Ectodermal cell (in vitro differentiated cells): ENCODE measurements around the gene ZNRF3.

Source experiments
- H3K27ac ChIP-seq: 2 replicates; pipeline ENCODE4 v1.7.0; 2013; ENCODE audit warnings: mild to moderate bottlenecking, low read depth, low read length; ENCODE audit not compliant: insufficient read depth, poor library complexity, severe bottlenecking
- H3K27me3 ChIP-seq: 2 replicates; pipeline ENCODE4 v1.7.0; 2013; ENCODE audit warnings: mild to moderate bottlenecking, low read length; ENCODE audit not compliant: insufficient read depth, control insufficient read depth, poor library complexity, severe bottlenecking
- H3K36me3 ChIP-seq: one replicate; pipeline ENCODE4 v1.7.0; 2013; ENCODE audit warnings: low read length; ENCODE audit not compliant: control insufficient read depth, insufficient read depth
- H3K4me1 ChIP-seq: one replicate; pipeline ENCODE4 v1.7.0; 2013; ENCODE audit warnings: low read length; ENCODE audit not compliant: control insufficient read depth, insufficient read depth
- H3K4me3 ChIP-seq: 2 replicates; pipeline ENCODE4 v1.7.0; 2013; ENCODE audit warnings: low read depth, low read length, control low read depth; ENCODE audit not compliant: insufficient read depth
- H3K9me3 ChIP-seq: 2 replicates; pipeline ENCODE4 v1.7.0; 2013; ENCODE audit warnings: mild to moderate bottlenecking, low read length, moderate library complexity; ENCODE audit not compliant: control insufficient read depth
- WGBS, 2 experiments: methylation state at CpG; one replicate each; pipeline ENCODE4 v1.1.7; 2013; ENCODE audit warnings: missing lambda C conversion rate in 2 of 2; 5-methylcytosine and 5-hydroxymethylcytosine counted together

ZNRF3 gene

GRCh38 chr22:28894334-28894733, 11.0 kb downstream of the ZNRF3 start:
- Histone ChIP-seq H3K27ac (no peak overlapping the region), H3K9me3 (no peaks in the 10 kb centered on the region)

GRCh38 chr22:28894807-28895206, 11.4 kb downstream of the ZNRF3 start:
- Histone ChIP-seq H3K36me3 (no peaks in the 10 kb centered on the region), H3K9me3 (no peaks in the 10 kb centered on the region), H3K27ac (no peak overlapping the region), H3K4me3 (no peak overlapping the region), H3K27me3 (no peaks in the 10 kb centered on the region), H3K4me1 (peaks cover 25% of the 10 kb centered on the region)
- 72 to 78% methylated on average over 3 of the region's 3 CpGs for WGBS, 2 experiments

More at GRCh38 chr22:28894334-28894733, 11.0 kb downstream of the ZNRF3 start:
- Histone ChIP-seq H3K4me3 (no peak overlapping the region), H3K36me3 (no peaks in the 10 kb centered on the region), H3K4me1 (peaks cover 29% of the 10 kb centered on the region), H3K27me3 (no peaks in the 10 kb centered on the region)
- 64 to 67% methylated on average over 8 of the region's 8 CpGs for WGBS, 2 experiments

- Histone ChIP-seq H3K27ac (no peak overlapping the region), H3K4me1 (peaks cover 25% of the 10 kb centered on the region), H3K36me3 (no peaks in the 10 kb centered on the region), H3K4me3 (no peak overlapping the region), H3K9me3 (no peaks in the 10 kb centered on the region), H3K27me3 (no peaks in the 10 kb centered on the region)
- WGBS, 2 experiments, result 91 to 93% methylated on average over 2 of the region's 2 CpGs
Measured at GRCh38 chr22:28896611-28897010, 13.2 kb downstream of the ZNRF3 start.

- Histone ChIP-seq H3K9me3 (no peaks in the 10 kb centered on the region), H3K27ac (peak overlapping the region; percentile 10), H3K27me3 (no peaks in the 10 kb centered on the region), H3K4me1 (peaks cover 32% of the 10 kb centered on the region), H3K36me3 (no peaks in the 10 kb centered on the region), H3K4me3 (no peak overlapping the region)
- WGBS, 2 experiments, result 91% methylated on average over 4 of the region's 4 CpGs
Measured at GRCh38 chr22:28898233-28898629, 14.9 kb downstream of the ZNRF3 start.

GRCh38 chr22:28899199-28899853, 16.0 kb downstream of the ZNRF3 start:
- Histone ChIP-seq H3K36me3 (no peaks in the 10 kb centered on the region), H3K9me3 (no peaks in the 10 kb centered on the region), H3K4me3 (no peak overlapping the region), H3K4me1 (peaks cover 42% of the 10 kb centered on the region), H3K27ac (no peak overlapping the region), H3K27me3 (no peaks in the 10 kb centered on the region)
- 95% methylated on average over 9 of the region's 9 CpGs for WGBS, 2 experiments

GRCh38 chr22:28900379-28900925, 17.1 kb downstream of the ZNRF3 start:
- Histone ChIP-seq H3K9me3 (no peaks in the 10 kb centered on the region), H3K36me3 (no peaks in the 10 kb centered on the region), H3K4me1 (peaks cover 45% of the 10 kb centered on the region), H3K27ac (no peak overlapping the region), H3K4me3 (no peak overlapping the region), H3K27me3 (no peaks in the 10 kb centered on the region)
- WGBS, 2 experiments, result 94 to 96% methylated on average over 4 of the region's 4 CpGs

- H3K27ac ChIP-seq, result no peak overlapping the region
- no peaks in the 10 kb centered on the region for H3K27me3 ChIP-seq
- no peak overlapping the region for H3K4me3 ChIP-seq
- H3K36me3 ChIP-seq, result no peaks in the 10 kb centered on the region
- H3K9me3 ChIP-seq, result no peaks in the 10 kb centered on the region
- H3K4me1 ChIP-seq, result peaks cover 50% of the 10 kb centered on the region
- 95% methylated on average over 3 of the region's 3 CpGs for WGBS, 2 experiments
Measured at GRCh38 chr22:28902490-28902889, 19.1 kb downstream of the ZNRF3 start.

GRCh38 chr22:28903080-28903479, 19.7 kb downstream of the ZNRF3 start:
- 85 to 87% methylated on average over 11 of the region's 11 CpGs for WGBS, 2 experiments
- Histone ChIP-seq H3K4me1 (peaks cover 52% of the 10 kb centered on the region), H3K27ac (no peak overlapping the region), H3K9me3 (no peaks in the 10 kb centered on the region), H3K4me3 (no peak overlapping the region), H3K27me3 (no peaks in the 10 kb centered on the region), H3K36me3 (no peaks in the 10 kb centered on the region)

- Histone ChIP-seq H3K4me1 (peaks cover 55% of the 10 kb centered on the region), H3K27ac (peak overlapping the region; percentile 36), H3K36me3 (no peaks in the 10 kb centered on the region), H3K4me3 (no peak overlapping the region), H3K27me3 (no peaks in the 10 kb centered on the region), H3K9me3 (no peaks in the 10 kb centered on the region)
- 95 to 96% methylated on average over 4 to 5 of the region's 6 CpGs for WGBS, 2 experiments
Measured at GRCh38 chr22:28903729-28904128, 20.4 kb downstream of the ZNRF3 start.

- no peak overlapping the region for H3K4me3 ChIP-seq
- peaks cover 60% of the 10 kb centered on the region for H3K4me1 ChIP-seq
- no peaks in the 10 kb centered on the region for H3K27me3 ChIP-seq
- no peaks in the 10 kb centered on the region for H3K36me3 ChIP-seq
- peak overlapping the region; percentile 50 for H3K27ac ChIP-seq
- H3K9me3 ChIP-seq, result no peaks in the 10 kb centered on the region
- WGBS, 2 experiments, result 83% methylated on average over 7 of the region's 7 CpGs
Measured at GRCh38 chr22:28904211-28904896, 21.0 kb downstream of the ZNRF3 start.
